Naive thymus-derived CD4-positive, alpha-beta T cell (primary cell): Measurements from ENCODE around the gene PPFIBP1. TPM values are rescaled to one million over a fixed set of nuclear protein-coding genes. Genes with fewer than 3 reads are reported as not detected.
"Not testable (repeated sequence)": the region's sequence is repeated elsewhere in the genome, so short reads cannot be mapped to it uniquely, and the experiment has no call there.

ENCODE experiments used
- ATAC-seq: fragments of 150-1000 bp; cut with Tn5 transposase; 2 replicates; pipeline ENCODE4 v1.10.0; 2021; ENCODE audit warnings: mild to moderate bottlenecking, moderate library complexity
- CTCF ChIA-PET: fragments of 350-600 bp; sonication (Branson Sonifier 250); formaldehyde crosslinking; loops from one replicate; lab custom pipeline; 2021; ENCODE audit warnings: antibody characterized with exemption; lab: Charles Lee
- POLR2A ChIA-PET: fragments of 350-600 bp; sonication (Branson Sonifier 250); formaldehyde crosslinking; loops from one replicate; lab custom pipeline; 2021; ENCODE audit warnings: antibody characterized with exemption, inconsistent platforms; lab: Charles Lee
- DNase-seq, 9 donors: peaks; one replicate each; pipeline versions ENCODE4 v3.0.0 to v3.0.0-alpha.2; 2020 to 2022; ENCODE audit warnings: mixed read lengths in 1 of 9
- H3K27ac ChIP-seq: one replicate; pipeline ENCODE4 v1.7.0; 2013; ENCODE audit warnings: mild to moderate bottlenecking, low read depth, low read length, moderate library complexity
- H3K27me3 ChIP-seq, 2 donors: one replicate each; pipeline ENCODE4 v1.7.0; 2013; ENCODE audit warnings: low read length in 2 of 2, mild to moderate bottlenecking in 2 of 2, moderate library complexity in 2 of 2; ENCODE audit not compliant: control insufficient read depth in 2 of 2, insufficient read depth in 2 of 2
- H3K36me3 ChIP-seq, 3 experiments: 1 replicate in 2 of 3; 2 replicates in 1 of 3; pipeline ENCODE4 v1.7.0; 2013; ENCODE audit warnings: low read length in 3 of 3, mild to moderate bottlenecking in 3 of 3, moderate library complexity in 1 of 3; ENCODE audit not compliant: insufficient read depth in 3 of 3, control insufficient read depth in 2 of 3
- H3K4me1 ChIP-seq, 2 donors: one replicate each; pipeline ENCODE4 v1.7.0; 2013; ENCODE audit warnings: low read length in 2 of 2, mild to moderate bottlenecking in 2 of 2, moderate library complexity in 1 of 2; ENCODE audit not compliant: control insufficient read depth in 2 of 2, insufficient read depth in 2 of 2
- H3K4me3 ChIP-seq: 2 replicates; pipeline ENCODE4 v1.7.0; 2013; ENCODE audit warnings: mild to moderate bottlenecking, low read length
- H3K9me3 ChIP-seq, 3 experiments: 1 replicate in 2 of 3; 2 replicates in 1 of 3; pipeline ENCODE4 v1.7.0; 2013; ENCODE audit warnings: low read length in 3 of 3; ENCODE audit not compliant: control insufficient read depth in 2 of 3
- H3K27ac Mint-ChIP-seq, 9 donors: one replicate each; pipeline ENCODE4 v1.8.0; 2020 to 2022; ENCODE audit warnings: mixed read lengths in 9 of 9, mild to moderate bottlenecking in 8 of 9, moderate library complexity in 5 of 9, inconsistent platforms in 2 of 9
- H3K27me3 Mint-ChIP-seq, 5 donors: one replicate each; pipeline ENCODE4 v1.8.0; 2021 to 2022; ENCODE audit warnings: mixed read lengths in 5 of 5, mild to moderate bottlenecking in 1 of 5
- H3K36me3 Mint-ChIP-seq, 5 donors: one replicate each; pipeline ENCODE4 v1.8.0; 2020 to 2022; ENCODE audit warnings: mixed read lengths in 5 of 5, mild to moderate bottlenecking in 3 of 5, inconsistent platforms in 1 of 5
- H3K4me1 Mint-ChIP-seq, 7 donors: one replicate each; pipeline ENCODE4 v1.8.0; 2020 to 2022; ENCODE audit warnings: mixed read lengths in 7 of 7, mild to moderate bottlenecking in 3 of 7, inconsistent platforms in 1 of 7
- H3K4me3 Mint-ChIP-seq, 10 donors: one replicate each; pipeline ENCODE4 v1.8.0; 2020 to 2022; ENCODE audit warnings: mild to moderate bottlenecking in 10 of 10, mixed read lengths in 10 of 10, moderate library complexity in 6 of 10, inconsistent platforms in 2 of 10
- H3K9me3 Mint-ChIP-seq, 11 donors: one replicate each; pipeline ENCODE4 v1.8.0; 2020 to 2022; ENCODE audit warnings: mixed read lengths in 11 of 11, mild to moderate bottlenecking in 4 of 11, inconsistent platforms in 1 of 11, moderate library complexity in 1 of 11
- intact Hi-C, 2 donors: fragments of 100-400 bp; cut with micrococcal nuclease; formaldehyde crosslinking; loops; one replicate each; pipeline ENCODE4 v1.15.1; 2023
- polyA plus RNA-seq, 2 donors: library from polyadenylated mRNA; unstranded; fragments of 300-500 nt; fragmentation: Illumina TruSeq; gene quantifications; one replicate each; pipeline ENCODE4 v1.2.3, GENCODE V29; 2021
- total RNA-seq, 6 experiments: library from RNA in 5 of 6; stranded (reverse) in 5 of 6; gene quantifications; 1 replicate in 5 of 6; 2 replicates in 1 of 6; pipeline ENCODE4 v1.2.3 and lab custom pipeline; 2021 to 2026

PPFIBP1 gene
- total and polyA plus RNA-seq, 7 experiments from 2014 or later: 2.7 to 29.2 (median 5.3) TPM

- ChIA-PET CTCF (interaction anchor here (0.7 kb wide), 1 partner anchor 1698 kb away, joined by 4 read pairs; no protein-coding TSS in a partner anchor), POLR2A (interaction anchor here (0.6 to 0.7 kb wide), 2 partner anchors 20 to 223 kb away, joined by 3 to 4 read pairs; no protein-coding TSS in a partner anchor)
- no peak for ATAC-seq
- H3K27ac ChIP-seq: no peak overlapping the region
- Mint-ChIP-seq H3K36me3 (peaks cover 4 to 27% (median 6%) of the 10 kb centered on the region in 5 donors), H3K9me3 (peaks cover 0 to 5% (median 0%) of the 10 kb centered on the region in 11 donors), H3K27me3 (peaks cover 0 to 15% (median 0%) of the 10 kb centered on the region in 5 donors), H3K27ac (no peak overlapping the region), H3K4me3 (no peak overlapping the region), H3K4me1 (peaks cover 0 to 24% (median 11%) of the 10 kb centered on the region in 7 donors)
- no peaks in the 10 kb centered on the region for H3K27me3 ChIP-seq
- H3K4me1 ChIP-seq: no peaks in the 10 kb centered on the region
- no peak overlapping the region for H3K4me3 ChIP-seq
- no peaks in the 10 kb centered on the region for H3K9me3 ChIP-seq
- H3K36me3 ChIP-seq: no peaks in the 10 kb centered on the region
- intact Hi-C loops: no loop called here
- no peak for DNase-seq
Observed at GRCh38 chr12:27541031-27541719, 17.2 kb downstream of the PPFIBP1 start.

GRCh38 chr12:27542628-27543027 lies 18.6 kb downstream of the PPFIBP1 start:
- intact Hi-C loops: no loop called here
- Histone ChIP-seq H3K27ac (no peak overlapping the region), H3K4me3 (no peak overlapping the region), H3K4me1 (no peaks in the 10 kb centered on the region), H3K36me3 (no peaks in the 10 kb centered on the region), H3K9me3 (no peaks in the 10 kb centered on the region), H3K27me3 (no peaks in the 10 kb centered on the region)
- Mint-ChIP-seq H3K36me3 (peaks cover 4 to 25% (median 6%) of the 10 kb centered on the region in 5 donors), H3K27ac (no peak overlapping the region), H3K9me3 (peaks cover 0 to 5% (median 0%) of the 10 kb centered on the region in 11 donors), H3K4me3 (no peak overlapping the region), H3K4me1 (peaks cover 0 to 19% (median 11%) of the 10 kb centered on the region in 7 donors), H3K27me3 (peaks cover 0 to 18% (median 0%) of the 10 kb centered on the region in 5 donors)
- ATAC-seq (no peak), DNase-seq (no peak)
- ChIA-PET POLR2A (no interaction called here), CTCF (no interaction called here)

- H3K4me3 ChIP-seq, CTCF ChIA-PET, H3K4me3 Mint-ChIP-seq, ATAC-seq, H3K27me3 ChIP-seq, POLR2A ChIA-PET, DNase-seq, H3K27ac Mint-ChIP-seq, H3K9me3 Mint-ChIP-seq, H3K27ac ChIP-seq, H3K36me3 ChIP-seq, intact Hi-C loops, H3K9me3 ChIP-seq, H3K4me1 ChIP-seq: not testable (repeated sequence)
- peaks cover 7 to 15% (median 13%) of the 10 kb centered on the region in 7 donors for H3K4me1 Mint-ChIP-seq
- peaks cover 0 to 19% (median 4%) of the 10 kb centered on the region in 5 donors for H3K27me3 Mint-ChIP-seq
- peaks cover 4 to 22% (median 6%) of the 10 kb centered on the region in 5 donors for H3K36me3 Mint-ChIP-seq
Observed at GRCh38 chr12:27544858-27545257, 20.9 kb downstream of the PPFIBP1 start.

- Mint-ChIP-seq H3K4me3 (no peak overlapping the region), H3K27me3 (peaks cover 0 to 19% (median 4%) of the 10 kb centered on the region in 5 donors), H3K27ac (peak overlapping the region in 1 of 9 donors; percentile 59), H3K4me1 (peaks cover 7 to 15% (median 11%) of the 10 kb centered on the region in 7 donors), H3K36me3 (peaks cover 4 to 20% (median 6%) of the 10 kb centered on the region in 5 donors), H3K9me3 (peaks cover 0 to 5% (median 0%) of the 10 kb centered on the region in 11 donors)
- H3K4me1 ChIP-seq: no peaks in the 10 kb centered on the region
- no peak overlapping the region for H3K4me3 ChIP-seq
- H3K36me3 ChIP-seq: no peaks in the 10 kb centered on the region
- no peak for ATAC-seq
- ChIA-PET POLR2A (no interaction called here), CTCF (no interaction called here)
- H3K27ac ChIP-seq: no peak overlapping the region
- H3K27me3 ChIP-seq: no peaks in the 10 kb centered on the region
- DNase-seq: no peak
- no peaks in the 10 kb centered on the region for H3K9me3 ChIP-seq
- intact Hi-C loops: no loop called here
Observed at GRCh38 chr12:27545665-27546064, 21.7 kb downstream of the PPFIBP1 start.

- peaks cover 6 to 11% (median 9%) of the 10 kb centered on the region in 7 donors for H3K4me1 Mint-ChIP-seq
- ATAC-seq (no peak), DNase-seq (no peak)
- Histone ChIP-seq H3K9me3 (no peaks in the 10 kb centered on the region), H3K27ac (no peak overlapping the region), H3K4me3 (no peak overlapping the region), H3K4me1 (no peaks in the 10 kb centered on the region), H3K27me3 (no peaks in the 10 kb centered on the region), H3K36me3 (no peaks in the 10 kb centered on the region)
- POLR2A ChIA-PET: no interaction called here
- CTCF ChIA-PET: no interaction called here
- peaks cover 4 to 19% (median 6%) of the 10 kb centered on the region in 5 donors for H3K36me3 Mint-ChIP-seq
- peaks cover 0 to 5% (median 0%) of the 10 kb centered on the region in 11 donors for H3K9me3 Mint-ChIP-seq
- H3K27me3 Mint-ChIP-seq: peaks cover 0 to 16% (median 2%) of the 10 kb centered on the region in 5 donors
- no peak overlapping the region for H3K4me3 Mint-ChIP-seq
- H3K27ac Mint-ChIP-seq: no peak overlapping the region
- intact Hi-C loops: no loop called here
Observed at GRCh38 chr12:27547592-27547991, 23.6 kb downstream of the PPFIBP1 start.

GRCh38 chr12:27548301-27549199 lies 24.5 kb downstream of the PPFIBP1 start:
- H3K4me1 Mint-ChIP-seq: peaks cover 6 to 15% (median 9%) of the 10 kb centered on the region in 7 donors
- H3K27ac ChIP-seq: no peak overlapping the region
- H3K36me3 Mint-ChIP-seq: peaks cover 4 to 19% (median 10%) of the 10 kb centered on the region in 5 donors
- ChIA-PET POLR2A (no interaction called here), CTCF (no interaction called here)
- H3K4me1 ChIP-seq: no peaks in the 10 kb centered on the region
- peaks cover 0 to 5% (median 0%) of the 10 kb centered on the region in 11 donors for H3K9me3 Mint-ChIP-seq
- peak overlapping the region in 1 of 9 donors; percentile 31 for H3K27ac Mint-ChIP-seq
- H3K9me3 ChIP-seq: no peaks in the 10 kb centered on the region
- no peak for DNase-seq
- no peak overlapping the region for H3K4me3 Mint-ChIP-seq
- peaks cover 0 to 12% (median 0%) of the 10 kb centered on the region in 5 donors for H3K27me3 Mint-ChIP-seq
- no peaks in the 10 kb centered on the region for H3K36me3 ChIP-seq
- no peak overlapping the region for H3K4me3 ChIP-seq
- H3K27me3 ChIP-seq: no peaks in the 10 kb centered on the region
- ATAC-seq: no peak
- intact Hi-C loops: no loop called here
